Neuronal stem cell (in vitro differentiated cells): ENCODE results near the gene NLN.

ENCODE experiments used
- DNase-seq: peaks from one replicate; pipeline ENCODE4 v3.0.0-alpha.2; 2013; ENCODE audit warnings: low spot score
- H2AFZ ChIP-seq: one replicate; pipeline ENCODE4 v1.6.1; 2013; ENCODE audit warnings: mild to moderate bottlenecking, low read length, inconsistent platforms
- H2AK5ac ChIP-seq: 2 replicates; pipeline ENCODE4 v1.6.1; 2013; ENCODE audit warnings: low read depth, mild to moderate bottlenecking, inconsistent platforms, low read length, moderate library complexity, mixed read lengths
- H2BK120ac ChIP-seq: 2 replicates; pipeline ENCODE4 v1.6.1; 2013; ENCODE audit warnings: low read depth, mild to moderate bottlenecking, inconsistent platforms, low read length, moderate library complexity, mixed read lengths
- H2BK12ac ChIP-seq: one replicate; pipeline ENCODE4 v1.6.1; 2013; ENCODE audit warnings: low read length, inconsistent platforms
- H2BK15ac ChIP-seq: 2 replicates; pipeline ENCODE4 v1.6.1; 2013; ENCODE audit warnings: mild to moderate bottlenecking, low read length, inconsistent platforms, mixed read lengths
- H2BK5ac ChIP-seq: one replicate; pipeline ENCODE4 v1.6.1; 2013; ENCODE audit warnings: inconsistent platforms, mild to moderate bottlenecking, low read length, moderate library complexity
- H3K14ac ChIP-seq: one replicate; pipeline ENCODE4 v1.6.1; 2013; ENCODE audit warnings: low read length, inconsistent platforms
- H3K18ac ChIP-seq: 2 replicates; pipeline ENCODE4 v1.6.1; 2013; ENCODE audit warnings: low read length, inconsistent platforms
- H3K23ac ChIP-seq: 2 replicates; pipeline ENCODE4 v1.6.1; 2013; ENCODE audit warnings: low read depth, mild to moderate bottlenecking, mixed read lengths, low read length, inconsistent platforms; ENCODE audit not compliant: poor library complexity
- H3K27ac ChIP-seq: replicated peaks from 3 replicates; pipeline ENCODE4 v1.5.1; 2013; ENCODE audit warnings: low read length, inconsistent platforms
- H3K27me3 ChIP-seq, 3 experiments: 2 replicates each; pipeline ENCODE4 v1.6.1; 2013; ENCODE audit warnings: low read length in 3 of 3, mild to moderate bottlenecking in 2 of 3, inconsistent platforms in 1 of 3, low read depth in 1 of 3, mixed read lengths in 1 of 3, moderate library complexity in 1 of 3; ENCODE audit not compliant: control insufficient read depth in 3 of 3, insufficient read depth in 3 of 3
- H3K36me3 ChIP-seq, 2 donors: replicated peaks in 1 of 2; 2 replicates each; pipeline ENCODE4 v1.6.1; 2013; ENCODE audit warnings: low read length in 2 of 2; ENCODE audit not compliant: control insufficient read depth in 2 of 2, insufficient read depth in 2 of 2
- H3K4ac ChIP-seq: 2 replicates; pipeline ENCODE4 v1.6.1; 2013; ENCODE audit warnings: inconsistent platforms, mild to moderate bottlenecking, low read length, moderate library complexity
- H3K4me1 ChIP-seq, 2 donors: 1 replicate in 1 of 2; 2 replicates in 1 of 2; pipeline ENCODE4 v1.6.1; 2013; ENCODE audit warnings: low read length in 2 of 2, low read depth in 1 of 2; ENCODE audit not compliant: control insufficient read depth in 2 of 2, insufficient read depth in 1 of 2
- H3K4me2 ChIP-seq: one replicate; pipeline ENCODE4 v1.6.1; 2013; ENCODE audit warnings: mild to moderate bottlenecking, low read length, inconsistent platforms; ENCODE audit not compliant: insufficient read depth, poor library complexity, severe bottlenecking
- H3K4me3 ChIP-seq, 2 donors: 2 replicates each; pipeline ENCODE4 v1.5.1; 2013; ENCODE audit warnings: low read length in 2 of 2, mild to moderate bottlenecking in 2 of 2, inconsistent platforms in 1 of 2, moderate library complexity in 1 of 2
- H3K79me1 ChIP-seq: one replicate; pipeline ENCODE4 v1.6.1; 2013; ENCODE audit warnings: low read depth, mild to moderate bottlenecking, inconsistent platforms, low read length, moderate library complexity
- H3K9ac ChIP-seq: one replicate; pipeline ENCODE4 v1.6.1; 2013; ENCODE audit warnings: mild to moderate bottlenecking, low read depth, low read length, inconsistent platforms; ENCODE audit not compliant: poor library complexity
- H3K9me3 ChIP-seq, 2 donors: replicated peaks in 1 of 2; 2 replicates each; pipeline versions ENCODE3 to v1.6.1; 2013; ENCODE audit warnings: low read length in 2 of 2, mild to moderate bottlenecking in 2 of 2, inconsistent platforms in 1 of 2, low read depth in 1 of 2, mixed read lengths in 1 of 2, moderate library complexity in 1 of 2; ENCODE audit not compliant: control insufficient read depth in 2 of 2, insufficient read depth in 1 of 2
- H4K8ac ChIP-seq: one replicate; pipeline ENCODE4 v1.6.1; 2013; ENCODE audit warnings: low read depth, mild to moderate bottlenecking, inconsistent platforms, low read length, moderate library complexity
- H4K91ac ChIP-seq: one replicate; pipeline ENCODE4 v1.6.1; 2013; ENCODE audit warnings: low read length, low read depth, mild to moderate bottlenecking, inconsistent platforms; ENCODE audit not compliant: poor library complexity
- WGBS, 2 donors: extraction: QIAGEN DNeasy Blood & Tissue Kit; methylation state at CpG; one replicate each; pipeline ENCODE4 v1.1.7; 2013; ENCODE audit warnings: missing lambda C conversion rate in 2 of 2, mixed read lengths in 1 of 2; ENCODE audit not compliant: insufficient read length in 2 of 2, insufficient replicate concordance in 1 of 2; ENCODE audit errors: extremely low coverage in 2 of 2; 5-methylcytosine and 5-hydroxymethylcytosine counted together

The NLN gene

GRCh38 chr5:65825408-65826328, 103.7 kb downstream of the NLN start:
- no peak for DNase-seq
- peaks cover 2 to 7% of the 10 kb centered on the region in 2 donors for H3K4me1 ChIP-seq
- no CpG with 5 or more reads among the region's 5 CpGs for WGBS, 2 donors

GRCh38 chr5:65828022-65828896, 106.3 kb downstream of the NLN start:
- Histone ChIP-seq H3K4me3 (no peak overlapping the region), H3K9ac (no peak overlapping the region), H4K91ac (no peak overlapping the region), H3K14ac (no peak overlapping the region), H4K8ac (no peak overlapping the region), H2BK120ac (no peak overlapping the region), H3K36me3 (no peaks in the 10 kb centered on the region), H3K4ac (no peak overlapping the region), H3K23ac (no peak overlapping the region), H2BK15ac (no peak overlapping the region), H3K4me2 (no peak overlapping the region), H3K27me3 (no peaks in the 10 kb centered on the region), H2AK5ac (no peak overlapping the region), H2BK12ac (no peak overlapping the region), H2AFZ (no peak overlapping the region), H3K79me1 (no peaks in the 10 kb centered on the region), H3K18ac (no peak overlapping the region), H3K4me1 (peaks cover 6 to 14% of the 10 kb centered on the region in 2 donors), H3K9me3 (no peaks in the 10 kb centered on the region), H3K27ac (no peak overlapping the region), H2BK5ac (no peak overlapping the region)
- no CpG with 5 or more reads among the region's 12 CpGs for WGBS, 2 donors
- no peak for DNase-seq

More at GRCh38 chr5:65825408-65826328, 103.7 kb downstream of the NLN start:
- H3K14ac ChIP-seq: no peak overlapping the region
- H3K4ac ChIP-seq: no peak overlapping the region
- H2BK12ac ChIP-seq: no peak overlapping the region
- H3K79me1 ChIP-seq: no peaks in the 10 kb centered on the region
- H2BK15ac ChIP-seq: no peak overlapping the region
- H3K27ac ChIP-seq: no peak overlapping the region
- H3K36me3 ChIP-seq: peaks cover 0 to 4% of the 10 kb centered on the region in 2 donors
- H3K18ac ChIP-seq: no peak overlapping the region
- H3K23ac ChIP-seq: no peak overlapping the region
- H3K9me3 ChIP-seq: no peaks in the 10 kb centered on the region
- H2AFZ ChIP-seq: no peak overlapping the region
- no peak overlapping the region for H2BK5ac ChIP-seq
- no peaks in the 10 kb centered on the region for H3K27me3 ChIP-seq
- no peak overlapping the region for H2BK120ac ChIP-seq
- H2AK5ac ChIP-seq: no peak overlapping the region
- no peak overlapping the region for H3K4me2 ChIP-seq
- H4K91ac ChIP-seq: no peak overlapping the region
- no peak overlapping the region for H4K8ac ChIP-seq
- no peak overlapping the region for H3K9ac ChIP-seq
- H3K4me3 ChIP-seq: no peak overlapping the region

GRCh38 chr5:65830856-65831255, 108.9 kb downstream of the NLN start:
- Histone ChIP-seq H3K79me1 (no peaks in the 10 kb centered on the region), H3K18ac (no peak overlapping the region), H3K4me3 (no peak overlapping the region), H3K27me3 (no peaks in the 10 kb centered on the region), H2BK12ac (no peak overlapping the region), H2AFZ (peak overlapping the region; percentile 9), H3K23ac (no peak overlapping the region), H3K14ac (no peak overlapping the region), H4K8ac (no peak overlapping the region), H3K9me3 (no peaks in the 10 kb centered on the region), H3K27ac (peak overlapping the region; percentile 79), H2BK15ac (no peak overlapping the region), H3K4ac (no peak overlapping the region), H4K91ac (no peak overlapping the region), H2AK5ac (no peak overlapping the region), H3K4me2 (no peak overlapping the region), H3K36me3 (no peaks in the 10 kb centered on the region), H2BK120ac (no peak overlapping the region), H3K4me1 (peaks cover 6 to 16% of the 10 kb centered on the region in 2 donors), H3K9ac (no peak overlapping the region), H2BK5ac (no peak overlapping the region)
- WGBS, 2 donors: no CpG with 5 or more reads among the region's 2 CpGs
- peak; percentile 41 for DNase-seq

- no CpG with 5 or more reads among the region's 1 CpG for WGBS, 2 donors
- H3K14ac ChIP-seq: no peak overlapping the region
Measured at GRCh38 chr5:65831276-65831675, 109.3 kb downstream of the NLN start.

More at GRCh38 chr5:65831276-65831675, 109.3 kb downstream of the NLN start:
- Histone ChIP-seq H3K23ac (no peak overlapping the region), H3K9me3 (no peaks in the 10 kb centered on the region), H3K4me3 (no peak overlapping the region), H3K18ac (no peak overlapping the region), H3K27me3 (no peaks in the 10 kb centered on the region), H3K36me3 (no peaks in the 10 kb centered on the region), H3K4ac (no peak overlapping the region), H3K79me1 (no peaks in the 10 kb centered on the region), H2BK15ac (no peak overlapping the region), H2AK5ac (no peak overlapping the region), H2AFZ (no peak overlapping the region), H3K27ac (peak overlapping the region; percentile 79), H2BK12ac (no peak overlapping the region), H3K4me1 (peaks cover 6 to 13% of the 10 kb centered on the region in 2 donors), H2BK5ac (no peak overlapping the region), H4K8ac (no peak overlapping the region), H4K91ac (no peak overlapping the region), H2BK120ac (no peak overlapping the region), H3K4me2 (no peak overlapping the region), H3K9ac (no peak overlapping the region)
- no peak for DNase-seq
